ENCODE results near the gene DOCK3.
"Not testable (repeated sequence)": the region's sequence is repeated elsewhere in the genome, so short reads cannot be mapped to it uniquely, and the experiment has no call there.

DOCK3 gene

GRCh38 chr3:51378065-51378464, 703.3 kb downstream of the DOCK3 start:
- DNase-seq: no peak

GRCh38 chr3:51378726-51379125, 704.0 kb downstream of the DOCK3 start:
- no peak for DNase-seq

GRCh38 chr3:51379301-51379700, 704.6 kb downstream of the DOCK3 start:
- DNase-seq: peak; percentile 70

GRCh38 chr3:51379746-51380455, 705.2 kb downstream of the DOCK3 start:
- DNase-seq: no peak

- DNase-seq: no peak
Measured at GRCh38 chr3:51380601-51381332, 706.0 kb downstream of the DOCK3 start.

GRCh38 chr3:51381333-51381705, 706.6 kb downstream of the DOCK3 start:
- no peak for DNase-seq

GRCh38 chr3:51382076-51382745, 707.5 kb downstream of the DOCK3 start:
- no peak for DNase-seq

GRCh38 chr3:51382947-51383578, 708.3 kb downstream of the DOCK3 start:
- no peak for DNase-seq

GRCh38 chr3:51384055-51384725, 709.5 kb downstream of the DOCK3 start:
- no peak for DNase-seq

- peak; percentile 80 for DNase-seq
Measured at GRCh38 chr3:51384726-51385473, 710.2 kb downstream of the DOCK3 start, which contains the start of gene MANF. Gene MANF (plus strand): TSS chr3:51385291. CDS start chr3:51385343, 52 bp downstream.

- no peak for DNase-seq
Measured at GRCh38 chr3:51385621-51386091, 710.9 kb downstream of the DOCK3 start.

- no peak for DNase-seq
Measured at GRCh38 chr3:51386159-51386851, 711.6 kb downstream of the DOCK3 start.

- no peak for DNase-seq
Measured at GRCh38 chr3:51386852-51387229, 712.1 kb downstream of the DOCK3 start.

- DNase-seq: not testable (repeated sequence)
Measured at GRCh38 chr3:51387281-51387680, 712.6 kb downstream of the DOCK3 start.

- DNase-seq: no peak
Measured at GRCh38 chr3:51388286-51389029, 713.7 kb downstream of the DOCK3 start.

- DNase-seq: no peak
Measured at GRCh38 chr3:51389423-51390183, 714.9 kb downstream of the DOCK3 start.

GRCh38 chr3:51390246-51391074, 715.7 kb downstream of the DOCK3 start:
- DNase-seq: no peak

GRCh38 chr3:51391075-51391565, 716.4 kb downstream of the DOCK3 start, which contains the start of gene RBM15B:
Gene RBM15B (plus strand): TSS chr3:51391285. CDS start chr3:51391400, 115 bp downstream.
- peak; percentile 52 for DNase-seq
